Measurements from ENCODE around the gene HOXA11. TPM values are rescaled to one million over a fixed set of nuclear protein-coding genes. Genes with fewer than 3 reads are reported as not detected.
A peak's percentile ranks its signal among the peaks of the same experiment; 100 is the strongest.

Gene HOXA11
- total and polyA plus RNA-seq, 4 experiments from 2014 or later: not detected

GRCh38 chr7:27138472-27138871, 46.6 kb downstream of the HOXA11 start:
- Histone ChIP-seq H3K36me3 (ENCODE audit: insufficient read depth, low read length) (no peaks in the 10 kb centered on the region), H3K4me3 (ENCODE audit: low read length in 2 of 2) (no peak overlapping the region), H3K4me1 (ENCODE audit: insufficient read depth, low read length) (no peaks in the 10 kb centered on the region), H3K9me3 (ENCODE audit: control insufficient read depth in 1 of 2, low read length in 2 of 2) (no peaks in the 10 kb centered on the region), H3K27me3 (ENCODE audit: insufficient read depth, low read length) (peaks cover 9% of the 10 kb centered on the region), H3K27ac (ENCODE audit: low read depth, low read length) (no peak overlapping the region)
- H3K9me3 Mint-ChIP-seq: no peaks in the 10 kb centered on the region
- H3K36me3 Mint-ChIP-seq: no peaks in the 10 kb centered on the region
- CTCF ChIA-PET (ENCODE audit: partially characterized antibody): no interaction called here
- intact Hi-C loops (cut with micrococcal nuclease): no loop called here
- no peak overlapping the region for H3K27ac Mint-ChIP-seq
- no peaks in the 10 kb centered on the region for H3K4me1 Mint-ChIP-seq
- POLR2A ChIA-PET (ENCODE audit: partially characterized antibody): no interaction called here
- H3K27me3 Mint-ChIP-seq: peaks cover 36 to 45% of the 10 kb centered on the region in 2 donors
- DNase-seq: no peak
- no peak overlapping the region for H3K4me3 Mint-ChIP-seq

DNA sequence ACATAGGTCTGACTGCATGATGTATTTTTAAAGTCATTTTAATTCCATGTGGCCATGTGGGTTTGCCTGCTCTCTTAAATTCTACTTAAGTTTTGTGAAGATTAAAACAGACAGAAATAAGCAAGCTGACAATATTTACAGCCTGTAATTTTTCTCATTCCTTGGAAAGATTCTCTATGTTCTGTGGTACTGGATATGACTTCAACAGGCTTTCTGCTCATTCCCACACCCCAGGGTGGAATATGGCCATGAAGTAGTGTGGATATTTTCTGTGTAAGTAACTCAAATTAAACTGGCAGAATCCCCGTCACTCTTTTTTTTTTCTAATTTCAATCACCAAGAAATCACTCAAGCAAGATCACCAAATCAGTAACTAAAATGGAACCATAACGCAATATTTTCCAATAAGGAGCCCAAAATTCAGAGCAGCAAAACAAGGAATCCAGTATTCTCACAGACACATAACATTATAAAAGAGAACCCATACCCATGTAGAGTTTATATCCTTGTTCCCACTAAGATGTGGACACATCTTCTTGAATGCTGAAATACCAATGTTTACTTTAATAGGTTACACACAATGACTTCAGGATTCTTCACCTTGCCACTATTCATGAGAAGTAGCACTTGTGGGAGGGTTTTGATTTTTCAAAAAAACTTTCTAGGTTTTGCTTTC, 47.3 kb downstream of the HOXA11 start:
- no peaks in the 10 kb centered on the region for H3K36me3 Mint-ChIP-seq
- CTCF ChIA-PET (ENCODE audit: partially characterized antibody): no interaction called here
- peaks cover 42 to 45% of the 10 kb centered on the region in 2 donors for H3K27me3 Mint-ChIP-seq
- Histone ChIP-seq H3K27me3 (ENCODE audit: insufficient read depth, low read length) (peaks cover 9% of the 10 kb centered on the region), H3K4me3 (ENCODE audit: low read length in 2 of 2) (no peak overlapping the region), H3K9me3 (ENCODE audit: control insufficient read depth in 1 of 2, low read length in 2 of 2) (no peaks in the 10 kb centered on the region), H3K36me3 (ENCODE audit: insufficient read depth, low read length) (no peaks in the 10 kb centered on the region), H3K27ac (ENCODE audit: low read depth, low read length) (no peak overlapping the region), H3K4me1 (ENCODE audit: insufficient read depth, low read length) (no peaks in the 10 kb centered on the region)
- no peaks in the 10 kb centered on the region for H3K9me3 Mint-ChIP-seq
- H3K27ac Mint-ChIP-seq: no peak overlapping the region
- H3K4me3 Mint-ChIP-seq: no peak overlapping the region
- no peak for DNase-seq
- POLR2A ChIA-PET (ENCODE audit: partially characterized antibody): no interaction called here
- intact Hi-C loops (cut with micrococcal nuclease): no loop called here
- no peaks in the 10 kb centered on the region for H3K4me1 Mint-ChIP-seq

GRCh38 chr7:27134392-27134791, 50.6 kb downstream of the HOXA11 start:
- Mint-ChIP-seq H3K9me3 (no peaks in the 10 kb centered on the region), H3K4me1 (no peaks in the 10 kb centered on the region), H3K36me3 (no peaks in the 10 kb centered on the region), H3K27ac (no peak overlapping the region), H3K4me3 (no peak overlapping the region), H3K27me3 (peaks cover 46 to 49% of the 10 kb centered on the region in 2 donors)
- peak in 1 of 5 donors; percentile 33 for DNase-seq
- H3K9me3 ChIP-seq (ENCODE audit: control insufficient read depth in 1 of 2, low read length in 2 of 2): no peaks in the 10 kb centered on the region
- intact Hi-C loops (cut with micrococcal nuclease): no loop called here
- H3K27ac ChIP-seq (ENCODE audit: low read depth, low read length): no peak overlapping the region
- ChIA-PET POLR2A (ENCODE audit: partially characterized antibody) (no interaction called here), CTCF (ENCODE audit: partially characterized antibody) (no interaction called here)
- no peak overlapping the region for H3K4me3 ChIP-seq (ENCODE audit: low read length in 2 of 2)
- H3K27me3 ChIP-seq (ENCODE audit: insufficient read depth, low read length): peaks cover 12% of the 10 kb centered on the region
- peaks cover 6% of the 10 kb centered on the region for H3K4me1 ChIP-seq (ENCODE audit: insufficient read depth, low read length)
- H3K36me3 ChIP-seq (ENCODE audit: insufficient read depth, low read length): no peaks in the 10 kb centered on the region

DNA sequence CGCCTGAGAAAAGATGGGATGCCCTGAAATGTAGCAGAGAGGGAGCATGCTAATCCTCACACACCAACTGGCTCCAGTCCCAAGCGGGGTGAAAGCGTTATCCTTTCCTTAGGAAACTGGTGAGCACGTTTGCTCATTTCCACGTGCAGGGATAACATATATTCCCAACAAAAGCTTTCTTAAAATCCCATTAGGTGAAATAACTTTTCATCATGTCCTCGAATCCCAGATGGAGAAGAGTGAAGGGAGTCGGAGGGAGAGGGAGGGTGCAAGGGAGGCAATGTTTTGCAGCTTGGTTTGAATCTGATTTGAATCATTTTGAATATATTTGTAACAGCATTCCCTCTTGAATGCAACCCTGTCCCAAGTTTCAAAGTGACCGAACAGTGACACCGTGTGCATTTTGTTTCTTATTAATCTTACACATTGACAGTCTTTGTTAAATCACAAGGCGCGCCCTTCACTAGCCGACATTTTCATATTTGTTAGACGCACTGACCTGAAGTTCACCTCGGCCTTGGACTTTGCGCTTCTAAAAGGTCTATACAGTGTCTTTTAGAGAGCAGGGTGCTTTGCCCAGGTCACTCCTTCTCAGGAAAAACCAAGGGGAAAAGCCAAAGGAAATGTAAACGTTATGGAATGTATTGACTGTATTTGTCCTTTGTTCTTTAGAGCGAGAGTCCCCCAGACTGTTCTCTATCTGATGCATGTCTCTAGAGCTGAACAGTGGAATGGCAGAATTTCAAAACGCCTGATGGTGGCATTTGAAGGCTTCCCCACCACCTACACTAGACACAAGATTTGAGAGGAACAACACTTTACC, 51.4 kb downstream of the HOXA11 start:
- H3K36me3 Mint-ChIP-seq: no peaks in the 10 kb centered on the region
- H3K36me3 ChIP-seq (ENCODE audit: insufficient read depth, low read length): no peaks in the 10 kb centered on the region
- H3K4me1 Mint-ChIP-seq: no peaks in the 10 kb centered on the region
- H3K27ac ChIP-seq (ENCODE audit: low read depth, low read length): no peak overlapping the region
- peaks cover 12% of the 10 kb centered on the region for H3K27me3 ChIP-seq (ENCODE audit: insufficient read depth, low read length)
- CTCF ChIA-PET (ENCODE audit: partially characterized antibody): no interaction called here
- H3K4me3 Mint-ChIP-seq: no peak overlapping the region
- no peaks in the 10 kb centered on the region for H3K9me3 Mint-ChIP-seq
- intact Hi-C loops (cut with micrococcal nuclease): no loop called here
- POLR2A ChIA-PET (ENCODE audit: partially characterized antibody): no interaction called here
- H3K4me1 ChIP-seq (ENCODE audit: insufficient read depth, low read length): peaks cover 6% of the 10 kb centered on the region
- peaks cover 48 to 49% of the 10 kb centered on the region in 2 donors for H3K27me3 Mint-ChIP-seq
- peak overlapping the region in 1 of 7 donors; percentile 28 for H3K27ac Mint-ChIP-seq
- DNase-seq: no peak
- no peak overlapping the region for H3K4me3 ChIP-seq (ENCODE audit: low read length in 2 of 2)
- H3K9me3 ChIP-seq (ENCODE audit: control insufficient read depth in 1 of 2, low read length in 2 of 2): no peaks in the 10 kb centered on the region

DNA sequence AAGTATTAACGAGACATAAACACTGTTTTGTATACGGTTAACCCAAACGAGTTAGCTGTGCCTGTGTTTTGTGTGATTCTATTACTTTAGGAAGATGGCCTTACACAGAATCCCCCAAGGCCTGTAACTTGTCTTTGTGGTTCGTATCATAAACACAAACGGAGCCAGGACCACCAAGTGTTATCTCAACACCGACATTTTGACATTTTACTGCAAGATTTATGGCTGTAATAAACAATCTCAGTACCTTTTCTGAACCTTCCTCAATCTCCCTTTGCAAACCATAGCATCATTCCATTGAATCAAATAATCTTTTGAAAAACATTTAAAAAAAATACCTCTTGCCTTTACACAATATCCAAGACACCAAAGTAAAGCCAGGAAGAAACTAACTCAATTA, 52.1 kb downstream of the HOXA11 start:
- intact Hi-C loops (cut with micrococcal nuclease): no loop called here
- no peak for DNase-seq
- H3K9me3 ChIP-seq (ENCODE audit: control insufficient read depth in 1 of 2, low read length in 2 of 2): no peaks in the 10 kb centered on the region
- Mint-ChIP-seq H3K27ac (no peak overlapping the region), H3K4me1 (no peaks in the 10 kb centered on the region), H3K9me3 (no peaks in the 10 kb centered on the region), H3K36me3 (no peaks in the 10 kb centered on the region), H3K4me3 (no peak overlapping the region), H3K27me3 (peaks cover 42 to 49% of the 10 kb centered on the region in 2 donors)
- no peaks in the 10 kb centered on the region for H3K36me3 ChIP-seq (ENCODE audit: insufficient read depth, low read length)
- no peak overlapping the region for H3K4me3 ChIP-seq (ENCODE audit: low read length in 2 of 2)
- POLR2A ChIA-PET (ENCODE audit: partially characterized antibody): no interaction called here
- CTCF ChIA-PET (ENCODE audit: partially characterized antibody): no interaction called here
- peaks cover 12% of the 10 kb centered on the region for H3K27me3 ChIP-seq (ENCODE audit: insufficient read depth, low read length)
- H3K27ac ChIP-seq (ENCODE audit: low read depth, low read length): no peak overlapping the region
- peaks cover 6% of the 10 kb centered on the region for H3K4me1 ChIP-seq (ENCODE audit: insufficient read depth, low read length)

DNA sequence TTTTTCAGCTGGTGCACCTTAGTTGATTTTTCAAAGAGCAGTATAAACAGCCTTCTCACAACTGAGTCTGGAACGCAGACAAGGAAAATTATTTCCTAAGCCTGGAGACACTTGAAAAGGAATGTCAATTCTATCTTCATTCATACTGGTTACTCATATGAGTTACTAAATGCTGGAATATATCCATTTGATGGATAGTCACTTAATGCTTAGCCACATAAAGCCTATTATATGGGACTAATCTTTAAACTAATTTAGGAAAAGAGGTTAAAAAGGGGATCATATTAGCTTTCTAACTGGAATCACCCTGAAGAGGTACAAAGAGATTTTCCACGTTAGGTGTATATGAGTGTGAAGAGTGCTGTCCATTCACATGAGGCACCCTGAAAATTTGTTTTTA, 52.8 kb downstream of the HOXA11 start:
- POLR2A ChIA-PET (ENCODE audit: partially characterized antibody): no interaction called here
- peaks cover 38 to 48% of the 10 kb centered on the region in 2 donors for H3K27me3 Mint-ChIP-seq
- Histone ChIP-seq H3K4me1 (ENCODE audit: insufficient read depth, low read length) (peaks cover 6% of the 10 kb centered on the region), H3K27me3 (ENCODE audit: insufficient read depth, low read length) (peaks cover 11% of the 10 kb centered on the region), H3K27ac (ENCODE audit: low read depth, low read length) (no peak overlapping the region), H3K4me3 (ENCODE audit: low read length in 2 of 2) (no peak overlapping the region), H3K36me3 (ENCODE audit: insufficient read depth, low read length) (no peaks in the 10 kb centered on the region), H3K9me3 (ENCODE audit: control insufficient read depth in 1 of 2, low read length in 2 of 2) (no peaks in the 10 kb centered on the region)
- intact Hi-C loops (cut with micrococcal nuclease): no loop called here
- H3K9me3 Mint-ChIP-seq: no peaks in the 10 kb centered on the region
- no peak overlapping the region for H3K4me3 Mint-ChIP-seq
- no peaks in the 10 kb centered on the region for H3K36me3 Mint-ChIP-seq
- no peaks in the 10 kb centered on the region for H3K4me1 Mint-ChIP-seq
- no peak for DNase-seq
- H3K27ac Mint-ChIP-seq: no peak overlapping the region
- CTCF ChIA-PET (ENCODE audit: partially characterized antibody): no interaction called here

- Histone ChIP-seq H3K27ac (ENCODE audit: low read depth, low read length) (no peak overlapping the region), H3K36me3 (ENCODE audit: insufficient read depth, low read length) (no peaks in the 10 kb centered on the region), H3K4me3 (ENCODE audit: low read length in 2 of 2) (peak overlapping the region in 1 of 2 donors; percentile 49), H3K4me1 (ENCODE audit: insufficient read depth, low read length) (peaks cover 6% of the 10 kb centered on the region), H3K9me3 (ENCODE audit: control insufficient read depth in 1 of 2, low read length in 2 of 2) (no peaks in the 10 kb centered on the region), H3K27me3 (ENCODE audit: insufficient read depth, low read length) (peaks cover 3% of the 10 kb centered on the region)
- H3K36me3 Mint-ChIP-seq: no peaks in the 10 kb centered on the region
- POLR2A ChIA-PET (ENCODE audit: partially characterized antibody): interaction anchor here (0.7 to 1.9 kb wide), 5 partner anchors 19 to 268 kb away, joined by 3 to 6 read pairs (median 3); no protein-coding TSS in a partner anchor
- peak overlapping the region in 1 of 7 donors; percentile 69 for H3K27ac Mint-ChIP-seq
- H3K4me1 Mint-ChIP-seq: no peaks in the 10 kb centered on the region
- CTCF ChIA-PET (ENCODE audit: partially characterized antibody): no interaction called here
- intact Hi-C loops (cut with micrococcal nuclease): no loop called here
- H3K4me3 Mint-ChIP-seq: peak overlapping the region; percentile 20 to 86 (median 76)
- peaks cover 39 to 51% of the 10 kb centered on the region in 2 donors for H3K27me3 Mint-ChIP-seq
- no peak for DNase-seq
- H3K9me3 Mint-ChIP-seq: no peaks in the 10 kb centered on the region
Measured at GRCh38 chr7:27131390-27131819, 53.6 kb downstream of the HOXA11 start.

Data from CD4-positive, alpha-beta memory T cell (primary cell).